Hepatocyte (in vitro differentiated cells): ENCODE results near the gene EIF4A2. TPM values are rescaled to one million over a fixed set of nuclear protein-coding genes. Genes with fewer than 3 reads are reported as not detected.
A peak's percentile ranks its signal among the peaks of the same experiment; 100 is the strongest.
"Not testable (repeated sequence)": the region's sequence is repeated elsewhere in the genome, so short reads cannot be mapped to it uniquely, and the experiment has no call there.

ENCODE experiments used
- DNase-seq: peaks from one replicate; pipeline ENCODE4 v3.0.0-alpha.2; 2016; ENCODE audit warnings: low spot score
- H2AFZ ChIP-seq: fragments of 200-600 bp; sonication (generic); 2 replicates; pipeline ENCODE4 v1.6.0; 2016; ENCODE audit warnings: antibody characterized with exemption, mild to moderate bottlenecking
- H3K27ac ChIP-seq: fragments of 200-600 bp; sonication (generic); 2 replicates; pipeline ENCODE4 v1.5.1; 2016; ENCODE audit warnings: mild to moderate bottlenecking
- H3K27me3 ChIP-seq: fragments of 200-600 bp; sonication (generic); 2 replicates; pipeline ENCODE4 v1.6.1; 2016
- H3K36me3 ChIP-seq: fragments of 200-600 bp; sonication (generic); replicated peaks from 2 replicates; pipeline ENCODE4 v1.5.1; 2016; ENCODE audit warnings: low read depth; ENCODE audit not compliant: insufficient read depth
- H3K4me1 ChIP-seq: fragments of 200-600 bp; sonication (generic); 2 replicates; pipeline ENCODE4 v1.5.1; 2016; ENCODE audit warnings: mild to moderate bottlenecking, moderate library complexity; ENCODE audit not compliant: insufficient read depth
- H3K4me2 ChIP-seq: fragments of 200-600 bp; sonication (generic); 2 replicates; pipeline ENCODE4 v1.6.0; 2016
- H3K4me3 ChIP-seq: fragments of 200-600 bp; sonication (generic); 2 replicates; pipeline ENCODE4 v1.5.1; 2016; ENCODE audit warnings: mild to moderate bottlenecking
- H3K79me2 ChIP-seq: fragments of 200-600 bp; sonication (generic); 2 replicates; pipeline ENCODE4 v1.6.0; 2017; ENCODE audit warnings: mild to moderate bottlenecking
- H3K9me2 ChIP-seq: fragments of 200-600 bp; sonication (generic); replicated peaks from 2 replicates; pipeline ENCODE4 v1.6.0; 2017; ENCODE audit warnings: mild to moderate bottlenecking; ENCODE audit not compliant: insufficient read depth
- H3K9me3 ChIP-seq: fragments of 200-600 bp; sonication (generic); 2 replicates; pipeline ENCODE4 v1.5.1; 2016; ENCODE audit warnings: low read depth, mild to moderate bottlenecking
- H4K20me1 ChIP-seq: fragments of 200-600 bp; sonication (generic); 2 replicates; pipeline ENCODE4 v1.6.0; 2016; ENCODE audit warnings: mild to moderate bottlenecking; ENCODE audit not compliant: insufficient read depth, poor library complexity, severe bottlenecking
- CTCF ChIP-seq: fragments of 200-600 bp; sonication (generic); IDR thresholded peaks from 2 replicates; pipeline ENCODE4 v1.5.1; 2016; ENCODE audit warnings: antibody characterized with exemption, mild to moderate bottlenecking; ENCODE audit not compliant: poor library complexity
- EZH2 ChIP-seq: fragments of 200-600 bp; sonication (generic); IDR thresholded peaks from 2 replicates; pipeline ENCODE4 v1.6.1; 2016; ENCODE audit warnings: antibody characterized with exemption, mild to moderate bottlenecking, borderline replicate concordance
- EZH2phosphoT487 ChIP-seq: fragments of 200-600 bp; sonication (generic); IDR thresholded peaks from one replicate; pipeline ENCODE4 v1.6.1; 2018; ENCODE audit warnings: antibody characterized with exemption, mild to moderate bottlenecking, low read depth, moderate library complexity; ENCODE audit not compliant: unreplicated experiment, severe bottlenecking
- WGBS: methylation state at CpG from one replicate; pipeline ENCODE4 v1.1.6; 2016; ENCODE audit warnings: low lambda C conversion rate; ENCODE audit errors: missing lambda C conversion rate; 5-methylcytosine and 5-hydroxymethylcytosine counted together
- polyA plus RNA-seq: library from polyadenylated mRNA; unstranded; fragments of >200 nt; fragmentation: Nextera tagmentation; extraction: Ambion mirVana; gene quantifications from 2 replicates; pipeline ENCODE4 v1.2.1, GENCODE V29; 2016
- total RNA-seq: library from RNA; depleted of rRNA; stranded (reverse); fragments of >200 nt; gene quantifications from 2 replicates; pipeline ENCODE4 v1.2.3, GENCODE V29; 2014

EIF4A2 gene
- total and polyA plus RNA-seq, 2 experiments from 2014 or later, result 155 to 558 TPM

- DNase-seq, result peak; percentile 87
- peaks cover 14% of the 10 kb centered on the region for H3K79me2 ChIP-seq
- no peaks in the 10 kb centered on the region for H3K36me3 ChIP-seq
- peak within 1 kb of the TSS; percentile 56 for H3K4me3 ChIP-seq
- peak within 1 kb of the TSS; percentile 89 for H3K4me2 ChIP-seq
- H3K9me3 ChIP-seq, result no peaks in the 10 kb centered on the region
- no peaks in the 10 kb centered on the region for H4K20me1 ChIP-seq
- TF ChIP-seq CTCF (no peak), EZH2phosphoT487 (no peak), EZH2 (no peak)
- peaks cover 11% of the 10 kb centered on the region for H3K4me1 ChIP-seq
- H3K9me2 ChIP-seq, result no peaks in the 10 kb centered on the region
- H3K27me3 ChIP-seq, result no peaks in the 10 kb centered on the region
- H2AFZ ChIP-seq, result peak within 1 kb of the TSS; percentile 82
- WGBS, result 1% methylated on average over 70 of the region's 70 CpGs
- H3K27ac ChIP-seq, result peak within 1 kb of the TSS; percentile 92
Measured at GRCh38 chr3:186806089-186807055, 23.0 kb downstream of the EIF4A2 start, which contains the start of gene RFC4. RFC4 (minus strand) TSS chr3:186806482; CDS start chr3:186804713, 1,769 bp downstream.

GRCh38 chr3:186807231-186807630 is 23.9 kb downstream of the EIF4A2 start:
- H3K27me3 ChIP-seq, result no peaks in the 10 kb centered on the region
- H3K9me3 ChIP-seq, result no peaks in the 10 kb centered on the region
- H3K4me2 ChIP-seq, result peak overlapping the region; percentile 89
- no peak for DNase-seq
- H3K4me1 ChIP-seq, result peaks cover 11% of the 10 kb centered on the region
- peak overlapping the region; percentile 92 for H3K27ac ChIP-seq
- peak overlapping the region; percentile 56 for H3K4me3 ChIP-seq
- peaks cover 14% of the 10 kb centered on the region for H3K79me2 ChIP-seq
- no peaks in the 10 kb centered on the region for H4K20me1 ChIP-seq
- WGBS, result 48% methylated on average over 5 of the region's 5 CpGs
- TF ChIP-seq CTCF (no peak), EZH2 (no peak), EZH2phosphoT487 (no peak)
- no peaks in the 10 kb centered on the region for H3K36me3 ChIP-seq
- peak overlapping the region; percentile 82 for H2AFZ ChIP-seq
- H3K9me2 ChIP-seq, result no peaks in the 10 kb centered on the region

GRCh38 chr3:186810336-186810996 is 27.1 kb downstream of the EIF4A2 start:
- Histone ChIP-seq H3K36me3 (no peaks in the 10 kb centered on the region), H3K27ac (no peak overlapping the region), H3K79me2 (peaks cover 7% of the 10 kb centered on the region), H3K9me2 (no peaks in the 10 kb centered on the region), H3K9me3 (no peaks in the 10 kb centered on the region), H4K20me1 (no peaks in the 10 kb centered on the region), H3K4me1 (peaks cover 11% of the 10 kb centered on the region), H3K4me3 (no peak overlapping the region), H2AFZ (no peak overlapping the region), H3K27me3 (no peaks in the 10 kb centered on the region), H3K4me2 (no peak overlapping the region)
- no peak for DNase-seq
- 85% methylated on average over 5 of the region's 5 CpGs for whole genome bisulfite sequencing
- TF ChIP-seq EZH2phosphoT487, result no peak
- TF ChIP-seq CTCF, result no peak
- no peak for TF ChIP-seq EZH2

- H3K9me2 ChIP-seq, H3K27ac ChIP-seq, H3K9me3 ChIP-seq, H3K27me3 ChIP-seq, H3K4me2 ChIP-seq, H3K36me3 ChIP-seq, H4K20me1 ChIP-seq, DNase-seq, H3K79me2 ChIP-seq, H3K4me3 ChIP-seq, H2AFZ ChIP-seq, H3K4me1 ChIP-seq: not testable (repeated sequence)
- 80% methylated on average over 1 of the region's 29 CpGs for WGBS
Measured at GRCh38 chr3:186811313-186811712, 27.9 kb downstream of the EIF4A2 start.
